Glutamatergic neuron (in vitro differentiated cells): Measurements from ENCODE around the gene MAB21L4. TPM values are rescaled to one million over a fixed set of nuclear protein-coding genes. Genes with fewer than 3 reads are reported as not detected.

Source experiments
- DNase-seq: peaks from one replicate; pipeline ENCODE4 v3.0.0; 2022
- H3K27ac Mint-ChIP-seq: one replicate; pipeline ENCODE4 v1.8.0; 2020; ENCODE audit warnings: mild to moderate bottlenecking, mixed read lengths, inconsistent platforms; ENCODE audit not compliant: unreplicated experiment
- H3K27me3 Mint-ChIP-seq: one replicate; pipeline ENCODE4 v1.8.0; 2020; ENCODE audit warnings: mild to moderate bottlenecking, moderate library complexity, mixed read lengths, inconsistent platforms; ENCODE audit not compliant: unreplicated experiment
- H3K36me3 Mint-ChIP-seq: one replicate; pipeline ENCODE4 v1.8.0; 2020; ENCODE audit warnings: mild to moderate bottlenecking, mixed read lengths, inconsistent platforms; ENCODE audit not compliant: unreplicated experiment
- H3K4me1 Mint-ChIP-seq: one replicate; pipeline ENCODE4 v1.8.0; 2020; ENCODE audit warnings: mild to moderate bottlenecking, low read depth, mixed read lengths, inconsistent platforms; ENCODE audit not compliant: unreplicated experiment
- H3K4me3 Mint-ChIP-seq: one replicate; pipeline ENCODE4 v1.8.0; 2020; ENCODE audit warnings: mild to moderate bottlenecking, mixed read lengths, inconsistent platforms; ENCODE audit not compliant: unreplicated experiment
- H3K9me3 Mint-ChIP-seq: one replicate; pipeline ENCODE4 v1.8.0; 2020; ENCODE audit warnings: mild to moderate bottlenecking, moderate library complexity, mixed read lengths, inconsistent platforms; ENCODE audit not compliant: unreplicated experiment
- total RNA-seq: library from RNA; stranded (reverse); fragmentation: NEBNext Ultra II Directional; extraction: Animal tissue kit (Norgen Biotek cat#: 25700); gene quantifications from one replicate; pipeline ENCODE4 v1.2.1, GENCODE V29; 2021; ENCODE audit not compliant: unreplicated experiment
- TF ChIP-seq, protein P1 (sequence below): fragments of 200-600 bp; sonication (generic); IDR thresholded peaks from one replicate; pipeline ENCODE4 v1.5.0; 2021; ENCODE audit not compliant: partially characterized antibody, unreplicated experiment

Gene MAB21L4
- total RNA-seq, 1 donor from 2014 or later, result not detected

DNA sequence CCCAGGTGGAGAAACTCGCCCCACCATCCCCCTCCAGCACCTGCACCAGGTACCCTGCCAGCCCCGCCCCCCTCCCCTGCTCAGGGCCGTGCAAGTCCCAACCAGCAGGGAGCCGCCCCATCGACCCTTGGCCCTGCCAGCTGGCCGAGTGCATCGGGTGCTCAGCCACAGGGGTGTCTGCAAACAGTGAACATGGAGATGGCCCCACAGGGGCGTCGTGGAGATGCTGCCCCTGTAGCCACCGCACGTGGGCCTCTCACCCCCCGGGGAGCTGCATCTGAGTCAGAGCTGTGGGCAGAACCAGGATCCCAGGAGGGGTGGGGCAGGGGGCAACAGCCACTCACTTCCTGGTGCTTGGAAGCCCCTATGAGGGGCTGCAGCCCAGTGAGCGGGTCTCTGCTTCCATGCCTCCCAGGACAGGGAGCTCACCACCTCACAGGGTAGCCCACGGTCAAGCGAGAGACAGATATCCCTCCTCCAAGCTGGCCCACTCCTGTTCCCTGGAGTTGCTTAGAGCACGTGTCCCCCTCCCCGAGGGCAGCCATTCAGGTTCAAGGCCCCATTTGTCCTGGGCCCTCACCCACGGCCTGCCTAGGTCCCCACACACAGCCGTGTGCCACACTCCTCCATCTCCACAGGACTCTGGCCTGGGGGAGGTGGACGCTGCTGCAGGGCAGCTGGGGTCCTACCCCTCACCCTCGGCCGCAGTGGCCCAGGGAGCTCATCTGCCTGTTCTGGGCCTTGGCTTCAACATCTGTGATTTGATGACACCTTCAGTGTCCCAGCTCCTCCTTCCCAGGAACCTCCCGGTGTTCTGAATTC is 1.1 kb upstream of the MAB21L4 start:
- H3K4me1 Mint-ChIP-seq, result no peaks in the 10 kb centered on the region
- H3K9me3 Mint-ChIP-seq, result peaks cover 5% of the 10 kb centered on the region
- H3K27ac Mint-ChIP-seq, result no peak overlapping the region
- no peaks in the 10 kb centered on the region for H3K36me3 Mint-ChIP-seq
- no peak overlapping the region for H3K4me3 Mint-ChIP-seq
- TF ChIP-seq, protein P1, sequence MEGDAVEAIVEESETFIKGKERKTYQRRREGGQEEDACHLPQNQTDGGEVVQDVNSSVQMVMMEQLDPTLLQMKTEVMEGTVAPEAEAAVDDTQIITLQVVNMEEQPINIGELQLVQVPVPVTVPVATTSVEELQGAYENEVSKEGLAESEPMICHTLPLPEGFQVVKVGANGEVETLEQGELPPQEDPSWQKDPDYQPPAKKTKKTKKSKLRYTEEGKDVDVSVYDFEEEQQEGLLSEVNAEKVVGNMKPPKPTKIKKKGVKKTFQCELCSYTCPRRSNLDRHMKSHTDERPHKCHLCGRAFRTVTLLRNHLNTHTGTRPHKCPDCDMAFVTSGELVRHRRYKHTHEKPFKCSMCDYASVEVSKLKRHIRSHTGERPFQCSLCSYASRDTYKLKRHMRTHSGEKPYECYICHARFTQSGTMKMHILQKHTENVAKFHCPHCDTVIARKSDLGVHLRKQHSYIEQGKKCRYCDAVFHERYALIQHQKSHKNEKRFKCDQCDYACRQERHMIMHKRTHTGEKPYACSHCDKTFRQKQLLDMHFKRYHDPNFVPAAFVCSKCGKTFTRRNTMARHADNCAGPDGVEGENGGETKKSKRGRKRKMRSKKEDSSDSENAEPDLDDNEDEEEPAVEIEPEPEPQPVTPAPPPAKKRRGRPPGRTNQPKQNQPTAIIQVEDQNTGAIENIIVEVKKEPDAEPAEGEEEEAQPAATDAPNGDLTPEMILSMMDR, result no peak
- DNase-seq, result no peak
- H3K27me3 Mint-ChIP-seq, result peaks cover 2% of the 10 kb centered on the region

DNA sequence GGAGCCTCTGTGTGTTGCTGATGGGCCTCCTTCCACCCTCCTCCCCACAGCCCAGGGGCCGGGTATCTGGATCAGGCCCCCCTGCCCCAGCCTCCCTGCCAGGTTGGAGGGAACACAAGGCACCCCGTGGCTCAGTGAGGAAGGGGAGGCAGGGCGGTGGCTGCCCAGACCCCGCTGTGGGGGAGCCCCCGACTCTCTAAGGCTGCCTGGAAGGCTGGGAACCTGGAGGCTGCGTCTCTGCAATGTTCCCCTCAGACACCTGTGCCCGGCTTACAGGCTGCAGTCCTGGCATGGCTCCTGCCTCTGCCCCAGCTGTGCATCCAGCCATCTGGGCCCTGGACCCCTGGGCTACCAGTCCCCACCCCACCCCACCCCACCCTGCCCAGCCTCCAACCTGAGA is 438 bp upstream of the MAB21L4 start:
- no peak overlapping the region for H3K4me3 Mint-ChIP-seq
- H3K4me1 Mint-ChIP-seq, result no peaks in the 10 kb centered on the region
- DNase-seq, result no peak
- peaks cover 2% of the 10 kb centered on the region for H3K27me3 Mint-ChIP-seq
- H3K9me3 Mint-ChIP-seq, result peaks cover 3% of the 10 kb centered on the region
- TF ChIP-seq, protein P1, result no peak
- H3K36me3 Mint-ChIP-seq, result no peaks in the 10 kb centered on the region
- no peak overlapping the region for H3K27ac Mint-ChIP-seq

- TF ChIP-seq, protein P1, result no peak
- no peaks in the 10 kb centered on the region for H3K36me3 Mint-ChIP-seq
- no peak overlapping the region for H3K27ac Mint-ChIP-seq
- no peak overlapping the region for H3K4me3 Mint-ChIP-seq
- H3K4me1 Mint-ChIP-seq, result no peaks in the 10 kb centered on the region
- no peaks in the 10 kb centered on the region for H3K27me3 Mint-ChIP-seq
- no peak for DNase-seq
- H3K9me3 Mint-ChIP-seq, result no peaks in the 10 kb centered on the region
Measured at GRCh38 chr2:240894836-240895558, 959 bp downstream of the MAB21L4 start.

DNA sequence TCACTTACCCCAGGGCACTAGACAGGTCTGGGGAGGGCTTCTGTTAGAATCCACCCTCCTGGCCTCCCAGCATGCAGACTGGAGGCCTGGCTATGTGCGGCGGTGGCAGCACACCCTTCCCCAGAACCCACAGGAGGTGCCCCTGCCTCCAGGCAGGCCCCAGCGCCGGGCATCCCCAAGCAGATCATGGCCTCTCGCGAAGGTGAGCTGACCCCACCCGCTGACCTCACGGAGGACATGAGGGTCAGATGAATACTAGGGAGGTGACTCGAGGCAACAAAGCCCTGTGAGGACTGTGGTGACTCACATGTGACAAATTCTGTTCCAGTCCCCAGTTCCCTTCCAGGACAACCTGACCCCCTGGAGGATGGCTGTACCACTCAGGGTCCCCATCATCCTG is 1.9 kb downstream of the MAB21L4 start:
- Mint-ChIP-seq H3K9me3 (no peaks in the 10 kb centered on the region), H3K36me3 (no peaks in the 10 kb centered on the region), H3K27ac (no peak overlapping the region), H3K27me3 (no peaks in the 10 kb centered on the region), H3K4me1 (no peaks in the 10 kb centered on the region), H3K4me3 (no peak overlapping the region)
- no peak for DNase-seq
- TF ChIP-seq, protein P1, result no peak

DNA sequence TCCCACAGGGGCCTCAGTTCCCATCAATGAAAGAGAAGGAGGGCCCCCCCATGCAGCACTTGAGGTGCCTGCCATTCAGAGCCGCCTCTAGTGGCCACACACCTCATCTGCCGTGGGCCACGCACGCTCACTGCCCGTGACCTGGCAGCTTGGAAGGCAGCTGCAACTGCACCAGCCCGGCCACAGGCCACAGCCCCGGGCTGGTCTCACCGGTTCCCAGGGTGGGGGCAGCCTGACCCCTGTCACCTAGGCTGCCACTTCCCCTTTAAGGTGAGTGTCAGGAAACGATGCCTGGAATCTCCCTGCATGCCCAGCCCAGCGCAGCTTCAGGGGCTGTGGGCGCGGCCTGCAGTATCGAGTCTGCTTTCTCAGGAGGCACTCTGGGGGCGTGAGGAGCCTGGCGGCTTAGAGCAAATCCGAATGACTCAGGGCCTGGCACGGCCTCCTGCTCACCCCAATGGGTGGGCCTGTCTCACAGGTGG is 2.6 kb downstream of the MAB21L4 start:
- Mint-ChIP-seq H3K4me1 (no peaks in the 10 kb centered on the region), H3K9me3 (no peaks in the 10 kb centered on the region), H3K4me3 (no peak overlapping the region), H3K36me3 (no peaks in the 10 kb centered on the region), H3K27ac (no peak overlapping the region), H3K27me3 (no peaks in the 10 kb centered on the region)
- DNase-seq, result no peak
- TF ChIP-seq, protein P1, result no peak
